GM18498 (cell line): Measurements from ENCODE around the gene INMT.

Source experiments
- ATAC-seq: cut with Tn5 transposase; IDR thresholded peaks from one replicate; pipeline ENCODE4 v1.9.1; 2021; ENCODE audit warnings: mild to moderate bottlenecking, moderate library complexity; ENCODE audit not compliant: unreplicated experiment

INMT gene

GRCh38 chr7:30750683-30751650, 968 bp upstream of the INMT start:
- no peak for ATAC-seq

GRCh38 chr7:30752484-30752883, 549 bp downstream of the INMT start:
- no peak for ATAC-seq

DNA sequence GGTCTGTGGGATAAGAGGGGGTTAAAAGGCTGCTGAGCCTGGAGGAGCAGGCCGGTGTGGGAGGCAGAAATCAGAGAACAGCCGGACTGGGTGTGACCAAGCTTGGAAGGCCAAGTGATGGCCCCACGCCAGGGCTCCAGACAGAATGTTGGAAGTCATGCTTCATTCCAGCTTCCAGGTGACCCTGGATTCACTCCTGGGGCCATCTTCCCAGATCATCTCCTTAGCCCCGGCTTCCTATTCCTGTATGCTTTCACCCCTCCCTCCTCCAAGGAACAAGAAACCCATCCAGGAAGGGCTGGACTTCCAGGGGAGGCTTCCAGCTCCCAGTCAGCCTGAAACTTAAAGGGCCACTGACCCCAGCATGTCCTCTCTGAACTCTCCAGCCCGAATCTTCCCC, 1.0 kb downstream of the INMT start:
- ATAC-seq = no peak

GRCh38 chr7:30754315-30754877, 2.5 kb downstream of the INMT start:
- ATAC-seq = no peak

GRCh38 chr7:30755384-30756154, 3.6 kb downstream of the INMT start:
- ATAC-seq = no peak

GRCh38 chr7:30757342-30757692, 5.4 kb downstream of the INMT start:
- no peak for ATAC-seq

DNA sequence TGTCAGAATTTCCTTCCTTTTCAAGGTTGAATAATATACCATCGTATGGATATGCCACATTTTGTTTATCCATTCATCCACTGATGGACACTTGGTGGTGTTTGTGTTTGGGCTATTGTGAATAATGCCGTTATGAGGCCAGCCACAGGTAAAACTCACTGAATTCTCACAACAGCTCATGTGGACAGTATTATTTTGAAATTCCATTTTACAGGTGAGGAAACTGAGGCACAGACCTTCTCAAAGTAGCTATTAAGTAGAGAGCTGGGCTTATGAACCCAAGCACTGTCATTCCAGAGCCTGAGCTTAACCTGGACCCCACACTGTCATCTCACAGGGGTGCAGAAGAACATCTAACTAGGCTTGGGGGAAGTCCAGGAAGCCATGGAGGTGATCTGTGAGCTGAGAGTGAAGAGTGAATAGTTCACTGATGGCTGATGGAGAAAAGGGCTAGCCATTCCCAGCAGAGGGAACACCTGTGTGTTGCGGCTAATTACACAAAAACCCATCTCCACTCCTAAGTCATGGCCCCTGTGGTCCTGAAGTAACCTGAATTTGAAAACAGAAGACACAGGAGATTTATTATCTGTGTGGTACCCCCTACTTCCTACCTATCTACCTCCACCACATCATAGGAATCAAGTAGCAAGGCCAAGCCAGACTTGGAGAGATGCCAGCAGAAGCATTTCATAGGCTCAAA, 8.7 kb downstream of the INMT start:
- no peak for ATAC-seq

DNA sequence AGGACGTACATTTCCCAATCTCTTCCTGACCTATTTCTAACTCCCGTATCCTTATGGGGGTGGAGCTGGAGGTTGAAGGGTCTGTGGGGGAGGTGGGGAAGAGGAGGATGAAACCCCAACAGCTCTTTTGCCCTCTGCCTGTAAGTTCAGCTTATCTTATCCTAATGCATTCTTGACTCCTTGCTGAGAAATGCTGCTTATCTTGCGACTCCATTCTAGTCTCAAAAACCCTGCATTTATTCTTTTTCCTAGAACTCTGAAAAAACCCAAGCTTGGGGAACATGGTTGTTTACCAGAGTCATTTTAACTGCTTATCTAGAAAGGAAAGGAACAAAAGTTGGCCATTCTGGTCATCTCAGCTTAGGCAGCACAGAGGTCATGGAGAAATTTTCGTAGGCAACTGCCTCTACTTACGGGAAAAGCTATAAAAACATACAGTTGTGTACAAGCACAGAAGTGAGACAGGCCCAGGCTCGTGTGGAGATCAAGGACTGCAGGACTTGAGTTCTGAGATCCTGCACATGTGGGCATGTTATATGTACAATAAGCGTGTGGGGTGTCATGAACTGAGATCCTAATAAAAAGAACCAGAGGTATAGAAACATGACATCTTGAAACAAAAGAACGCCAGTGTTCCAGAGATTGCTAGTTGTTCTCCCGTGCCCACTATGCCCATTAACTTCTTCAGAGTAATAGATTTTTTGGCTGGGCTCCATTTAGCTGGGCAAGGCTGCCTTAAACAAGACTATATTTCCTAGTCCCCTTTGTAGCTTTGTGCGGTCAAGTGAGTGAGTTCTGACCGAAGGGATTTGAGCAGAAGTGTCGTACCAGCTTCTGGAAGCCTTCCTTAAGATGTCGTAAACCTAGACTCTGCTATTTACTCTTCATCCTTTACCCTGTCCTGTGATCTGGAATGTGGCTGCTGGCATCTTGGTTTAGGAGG, 9.6 kb downstream of the INMT start:
- no peak for ATAC-seq

DNA sequence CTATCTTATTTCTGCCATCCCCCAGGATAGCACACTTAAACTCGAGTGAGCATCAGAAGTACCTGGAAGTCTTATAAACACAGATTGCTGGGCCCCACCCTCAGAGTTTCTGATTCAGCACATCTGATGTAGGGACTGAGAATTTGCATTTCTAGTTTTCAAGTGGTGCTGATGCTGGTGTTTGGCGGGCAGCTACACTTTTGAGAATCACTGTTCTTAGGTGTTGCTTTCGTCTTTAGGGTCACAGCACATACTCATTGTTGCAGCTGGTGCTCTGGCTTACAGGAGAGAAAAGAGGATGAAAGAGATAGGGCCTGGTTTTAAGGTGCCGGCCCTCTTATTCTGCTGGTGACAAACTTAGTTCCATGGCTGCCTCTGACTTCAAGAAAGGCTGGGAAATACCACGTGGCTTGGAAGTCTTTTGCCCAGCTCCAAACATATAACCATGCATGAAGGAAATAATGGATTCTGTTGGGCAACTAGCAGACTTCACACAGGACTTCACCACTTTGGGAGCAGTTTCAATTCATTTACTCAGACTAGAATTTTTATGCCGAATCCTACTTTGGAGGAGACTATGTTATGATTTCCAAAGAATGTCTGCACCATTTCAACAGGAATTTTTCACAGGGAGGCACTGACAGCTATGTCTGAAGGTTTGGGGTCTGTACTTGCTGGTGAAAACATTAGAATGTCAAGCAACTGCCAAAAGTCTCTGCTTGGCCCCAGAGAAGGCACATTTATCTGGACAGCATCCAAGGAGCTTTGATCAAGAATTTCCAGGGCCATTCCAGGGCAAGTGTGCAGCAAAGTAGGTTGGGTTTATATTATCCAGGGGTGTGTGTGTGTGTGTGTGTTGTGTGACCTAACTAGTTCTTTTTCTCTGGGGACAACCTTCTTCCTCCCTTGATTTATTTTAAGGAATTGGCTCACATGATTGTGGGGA, 12.4 kb downstream of the INMT start:
- ATAC-seq = peak; percentile 96

DNA sequence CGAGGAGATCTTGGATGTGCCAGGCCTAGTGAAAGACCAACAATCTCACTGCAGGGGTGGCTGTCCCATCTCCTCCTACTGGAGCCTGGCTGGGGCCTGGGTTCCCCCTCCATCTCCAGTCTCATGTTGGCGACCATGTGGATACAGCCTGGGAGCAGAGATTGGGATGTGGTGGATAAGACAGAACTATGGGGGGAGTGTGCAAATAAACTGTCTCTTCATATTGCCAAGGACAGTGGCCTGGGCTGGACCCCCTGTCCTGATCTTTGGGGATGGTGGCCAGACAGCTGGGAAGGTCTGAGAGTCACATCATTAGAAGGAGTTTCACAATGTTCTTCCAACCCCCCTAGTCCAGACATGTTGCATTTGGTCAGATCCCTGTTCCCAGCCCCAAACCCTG, 13.5 kb downstream of the INMT start:
- no peak for ATAC-seq

- ATAC-seq = no peak
Measured at GRCh38 chr7:30770845-30771173, 18.9 kb downstream of the INMT start.

DNA sequence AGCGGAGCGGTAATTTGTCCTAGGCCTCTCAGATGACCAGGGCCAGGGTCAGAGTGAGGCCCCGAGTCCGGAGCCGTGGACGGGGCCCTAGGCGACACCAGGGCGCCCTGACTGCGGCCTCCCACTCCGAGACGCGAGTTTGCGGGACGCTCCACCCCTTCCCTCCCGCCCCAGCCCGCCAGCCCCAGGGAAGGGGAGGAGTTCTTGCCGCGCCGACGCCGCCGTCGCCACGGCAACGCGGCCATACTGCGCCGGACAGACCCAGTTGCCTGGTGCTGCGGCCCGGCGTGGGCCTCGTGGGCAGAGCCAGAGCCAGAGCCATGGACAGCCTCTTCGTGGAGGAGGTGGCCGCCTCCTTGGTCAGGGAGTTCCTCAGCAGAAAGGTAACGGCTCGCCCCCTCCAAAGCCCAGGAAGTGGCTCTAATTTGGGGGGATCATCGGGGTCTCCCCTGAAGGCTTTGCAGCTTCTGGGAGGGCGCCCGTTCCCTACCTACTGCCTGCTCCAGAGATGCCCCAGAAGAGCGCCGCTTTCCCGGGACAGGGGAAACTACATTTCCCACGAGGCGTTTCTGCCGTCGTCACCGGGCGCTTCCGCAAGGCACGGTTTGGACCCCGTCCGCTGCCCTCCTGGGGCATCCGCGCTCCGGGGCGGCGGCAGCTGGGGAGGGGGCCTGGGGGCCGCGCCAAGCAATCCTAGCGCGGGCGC, 19.4 kb downstream of the INMT start, which contains the start of gene MINDY4:
TSS of gene MINDY4 (plus strand) at position 244 of the 706 bp plus-strand sequence. CDS start at position 321, 77 bp downstream.
- peak; percentile 93 for ATAC-seq

- ATAC-seq = peak; percentile 22
Measured at GRCh38 chr7:30771880-30772425, 20.0 kb downstream of the INMT start.

- ATAC-seq = no peak
Measured at GRCh38 chr7:30772984-30773383, 21.0 kb downstream of the INMT start.

- ATAC-seq = no peak
Measured at GRCh38 chr7:30775992-30776391, 24.1 kb downstream of the INMT start.

DNA sequence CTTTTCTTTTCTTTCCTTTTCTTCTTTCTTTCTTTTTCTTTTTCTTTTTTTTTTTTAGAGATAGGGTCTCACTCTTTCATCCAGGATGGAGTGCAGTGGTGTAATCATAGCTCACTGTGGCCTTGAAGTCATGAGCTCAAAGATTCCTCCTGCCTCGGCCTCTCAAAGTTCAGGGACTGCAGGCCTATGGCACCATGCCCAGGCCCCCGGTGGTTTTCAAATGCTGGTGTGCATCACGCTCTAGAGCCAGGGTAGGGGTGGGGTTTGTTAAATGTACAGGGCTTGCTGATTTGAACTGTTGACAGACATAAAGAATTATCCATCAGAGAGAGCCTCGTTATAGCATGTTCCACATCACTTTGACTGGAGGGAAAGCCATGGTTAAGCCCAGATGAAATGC, 25.0 kb downstream of the INMT start:
- ATAC-seq = no peak

GRCh38 chr7:30778255-30779025, 26.5 kb downstream of the INMT start:
- no peak for ATAC-seq
